CD4-positive, alpha-beta T cell treated with Interleukin-12 subunit alpha and Interleukin-12 subunit beta, for 1 hour (primary cell): ENCODE measurements around the gene MLLT6.
A peak's percentile ranks its signal among the peaks of the same experiment; 100 is the strongest.

Experiments used
- DNase-seq: peaks from one replicate; pipeline ENCODE4 v3.0.0-alpha.2; 2020

The MLLT6 gene

DNA sequence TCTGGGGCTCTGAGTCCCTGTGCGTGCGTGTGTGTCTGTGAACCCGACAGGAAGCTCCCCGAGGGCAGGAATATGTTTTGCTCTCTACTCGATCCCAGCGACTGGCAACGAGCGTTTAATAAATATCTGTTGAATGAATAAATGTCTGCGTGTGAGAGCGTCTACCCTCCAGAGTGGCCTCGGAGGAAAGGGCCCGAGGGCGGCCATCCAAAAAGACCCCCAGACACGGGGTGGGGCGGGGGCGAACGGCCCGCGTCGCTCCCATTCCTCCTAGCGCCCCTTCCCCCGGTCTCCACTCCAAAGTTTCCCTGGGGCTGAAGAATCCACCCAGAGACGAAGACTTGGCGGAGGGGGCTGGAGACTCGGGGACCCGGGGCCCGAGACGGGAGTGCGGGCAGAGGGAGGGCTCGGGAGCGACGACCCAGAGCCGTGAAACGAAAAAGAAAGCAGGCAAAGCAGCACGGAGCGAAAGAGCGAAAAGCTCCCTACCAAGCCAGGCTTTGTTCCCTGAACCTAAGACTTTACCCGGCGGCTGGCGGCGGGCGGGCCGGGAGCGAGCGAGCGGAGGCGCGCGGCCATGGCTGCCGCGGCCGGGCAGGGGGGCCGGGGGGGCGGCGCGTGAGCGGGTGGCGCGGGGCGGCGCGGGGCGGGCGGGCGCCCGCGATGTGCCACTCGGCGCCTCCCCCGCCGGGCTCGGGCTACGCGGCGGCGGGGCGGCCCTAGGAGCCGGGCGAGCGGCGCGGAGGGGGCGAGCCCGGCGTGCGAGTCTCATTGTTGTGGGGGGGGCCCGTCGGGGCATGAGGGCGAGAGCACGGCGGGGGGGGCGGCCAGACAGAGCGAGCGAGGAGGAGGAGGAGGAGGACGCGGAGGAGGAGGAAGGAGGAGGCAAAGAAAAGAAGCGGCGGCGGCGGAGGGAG, at the start of gene MLLT6:
Gene MLLT6 (plus strand): TSS at position 668 of the 917 bp plus-strand sequence. CDS start 360 bp downstream, outside the sequence.
- peak; percentile 86 for DNase-seq

GRCh38 chr17:38656959-38657823, 47.9 kb upstream of the MLLT6 start:
- DNase-seq = no peak

GRCh38 chr17:38657824-38658740, 47.0 kb upstream of the MLLT6 start:
- no peak for DNase-seq

DNA sequence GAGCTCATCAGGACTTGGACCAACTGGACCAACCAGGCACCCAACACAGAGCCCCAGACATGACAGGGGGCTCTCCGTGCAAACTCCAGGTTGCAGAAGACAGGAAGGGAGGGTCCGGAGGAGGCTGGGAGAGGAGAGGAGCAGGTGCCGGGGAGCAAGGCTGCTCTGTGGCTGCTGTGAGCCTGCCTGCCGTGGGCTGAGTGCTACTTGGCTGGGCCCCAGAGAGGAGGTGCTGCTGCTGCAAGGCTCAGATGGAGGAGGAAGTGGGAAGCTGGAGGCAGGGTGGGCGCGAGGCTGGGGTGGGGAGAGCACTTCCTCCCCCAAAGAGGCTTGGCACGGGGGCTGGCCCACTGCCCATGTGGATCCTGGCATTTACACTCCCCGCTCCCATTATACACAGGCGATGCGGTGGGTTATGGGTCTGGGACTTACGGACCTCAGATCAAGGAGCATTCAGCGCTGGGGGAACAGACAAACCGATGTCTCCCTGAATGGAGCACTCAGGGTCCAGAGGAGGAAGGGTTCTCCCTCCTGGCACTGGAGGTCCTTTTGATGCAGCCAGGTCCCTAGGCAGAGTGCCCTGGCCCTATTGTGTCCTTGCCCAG, 46.2 kb upstream of the MLLT6 start:
- no peak for DNase-seq

DNA sequence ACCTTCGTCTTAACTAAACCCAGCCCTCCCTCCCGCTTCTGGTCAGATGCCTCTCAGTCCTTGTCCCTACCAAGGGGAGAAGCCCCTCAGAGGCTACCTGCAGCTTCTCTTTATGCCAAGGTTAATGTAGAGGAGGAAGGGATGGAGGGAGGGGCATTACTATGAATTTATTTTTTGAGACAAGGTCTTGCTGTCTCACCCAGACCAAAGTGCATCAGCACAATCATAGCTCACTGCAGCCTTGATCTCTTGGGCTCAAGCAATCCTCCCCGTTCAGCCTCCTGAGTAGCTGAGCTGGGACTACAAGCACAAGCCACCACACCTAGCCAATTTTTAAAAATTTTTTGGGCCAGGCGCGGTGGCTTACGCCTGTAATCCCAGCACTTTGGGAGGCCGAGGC, 45.7 kb upstream of the MLLT6 start:
- DNase-seq = no peak

DNA sequence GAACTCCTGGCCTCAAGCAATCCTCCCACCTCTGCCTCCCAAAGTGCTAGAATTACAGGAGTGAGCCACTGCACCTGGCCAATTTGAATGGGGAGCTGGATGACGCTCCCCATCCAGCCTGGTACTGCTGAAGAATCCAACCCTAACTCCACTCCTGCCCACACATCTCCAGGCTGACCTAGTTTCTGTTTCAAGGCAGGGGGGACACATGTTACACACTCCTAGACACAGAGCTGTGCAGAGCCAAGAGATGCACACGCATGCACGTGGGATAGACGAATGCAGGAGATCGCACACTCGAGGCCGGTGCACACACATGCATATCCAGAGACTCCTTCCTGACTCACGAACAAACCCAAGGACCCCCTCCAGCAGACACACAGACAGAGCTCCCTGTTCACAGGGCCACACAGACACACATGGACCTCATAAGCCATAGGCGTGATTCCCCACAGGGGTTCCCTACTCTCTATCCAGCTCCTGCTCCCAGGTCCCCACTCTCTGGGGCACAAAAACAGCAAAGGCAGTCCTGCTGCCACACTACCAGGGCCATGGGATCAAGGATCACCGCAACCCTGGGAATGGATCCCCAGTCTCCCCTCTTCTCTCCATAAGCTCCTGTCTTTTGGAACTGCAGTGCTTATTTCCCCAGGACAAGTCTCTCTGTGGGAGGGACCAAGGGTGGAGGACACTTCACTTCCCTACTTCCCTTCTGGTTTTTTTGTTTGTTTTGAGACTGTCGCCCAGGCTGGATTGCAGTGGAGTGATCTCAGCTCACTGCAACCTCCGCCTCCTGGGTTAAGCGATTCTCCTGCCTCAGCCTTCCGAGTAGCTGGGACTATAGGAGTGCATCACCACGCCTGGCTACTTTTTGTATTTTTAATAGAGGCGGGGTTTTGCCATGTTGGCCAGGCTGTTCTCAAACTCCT, 44.7 kb upstream of the MLLT6 start:
- DNase-seq = no peak

DNA sequence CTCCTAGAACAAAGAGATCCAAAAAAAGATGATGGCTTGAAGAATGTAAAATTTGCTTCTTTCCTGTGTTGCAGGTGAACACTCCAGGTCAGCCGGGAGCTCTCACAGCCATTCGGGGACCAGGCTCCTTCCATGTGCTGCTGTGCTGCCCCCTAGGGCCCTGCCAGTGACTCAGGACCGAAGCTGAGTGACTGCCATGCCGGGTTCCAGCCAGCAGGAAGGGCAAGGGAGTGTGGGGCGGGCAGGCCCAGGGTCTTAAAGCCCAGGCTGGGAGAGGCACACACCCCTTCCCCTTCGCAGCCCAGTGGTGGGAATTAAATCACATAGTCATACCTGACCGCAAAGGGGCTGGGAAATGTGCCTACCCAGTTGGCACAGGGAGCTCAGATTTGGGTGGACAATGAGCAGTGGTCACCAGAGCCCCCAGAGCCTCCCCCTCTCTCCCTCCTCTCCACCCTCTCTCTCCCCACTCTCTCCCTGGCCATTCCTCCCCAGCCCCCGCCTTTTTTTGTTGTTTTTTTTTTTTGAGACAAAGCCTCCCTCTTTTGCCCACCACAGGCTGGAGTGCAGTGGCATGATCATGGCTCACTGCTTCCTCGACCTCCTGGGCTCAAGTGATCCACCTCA, 41.8 kb upstream of the MLLT6 start:
- peak; percentile 34 for DNase-seq

DNA sequence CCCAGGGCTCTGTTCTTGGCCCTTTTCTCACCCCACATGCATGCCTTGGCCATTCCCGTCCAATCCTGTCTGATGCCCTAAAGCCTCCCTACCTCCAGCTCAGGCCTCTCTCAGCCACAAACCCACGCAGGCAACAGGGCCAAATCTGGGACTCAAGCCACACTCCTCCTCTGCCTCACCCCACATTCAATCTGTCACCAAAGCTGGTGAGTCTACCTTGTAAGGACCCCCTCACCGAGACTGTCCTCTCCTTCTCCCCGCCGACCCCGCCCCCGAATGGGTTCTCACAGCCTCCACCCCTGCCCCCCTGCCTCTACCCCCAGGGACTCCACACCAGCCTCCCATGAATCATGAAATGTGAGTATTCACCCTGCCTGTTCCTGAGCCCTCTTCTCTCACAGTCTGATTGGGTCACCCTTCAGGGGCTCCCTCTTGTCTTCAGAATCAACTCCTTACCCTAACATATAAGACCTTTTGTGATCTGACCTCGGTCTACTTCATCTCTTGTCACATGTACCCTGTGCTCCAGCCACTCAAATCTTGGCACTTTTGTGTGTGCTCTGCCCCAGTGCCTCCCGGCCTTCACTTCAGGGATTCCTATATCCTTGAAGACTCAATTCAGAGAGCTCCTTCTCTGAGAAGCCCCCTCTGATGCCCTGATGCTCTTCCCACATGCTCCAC, 41.0 kb upstream of the MLLT6 start:
- DNase-seq = no peak

GRCh38 chr17:38667099-38667786, 37.8 kb upstream of the MLLT6 start:
- peak; percentile 63 for DNase-seq

DNA sequence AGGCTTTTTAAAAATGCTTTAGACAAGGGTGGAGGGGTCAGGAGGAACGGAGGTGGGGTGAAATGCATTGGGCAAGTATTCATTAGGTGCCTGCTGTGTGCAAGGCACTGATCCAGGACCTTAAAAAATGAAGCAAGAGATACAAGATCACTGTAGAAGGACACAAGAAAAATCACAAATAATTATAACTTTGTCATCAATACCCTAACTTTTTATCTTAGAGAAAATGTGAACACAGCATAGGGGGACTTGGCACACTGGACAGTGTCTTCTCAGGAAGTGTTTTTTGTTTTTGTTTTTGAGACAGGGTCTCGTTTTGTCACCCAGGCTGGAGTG, 37.3 kb upstream of the MLLT6 start:
- DNase-seq = no peak

DNA sequence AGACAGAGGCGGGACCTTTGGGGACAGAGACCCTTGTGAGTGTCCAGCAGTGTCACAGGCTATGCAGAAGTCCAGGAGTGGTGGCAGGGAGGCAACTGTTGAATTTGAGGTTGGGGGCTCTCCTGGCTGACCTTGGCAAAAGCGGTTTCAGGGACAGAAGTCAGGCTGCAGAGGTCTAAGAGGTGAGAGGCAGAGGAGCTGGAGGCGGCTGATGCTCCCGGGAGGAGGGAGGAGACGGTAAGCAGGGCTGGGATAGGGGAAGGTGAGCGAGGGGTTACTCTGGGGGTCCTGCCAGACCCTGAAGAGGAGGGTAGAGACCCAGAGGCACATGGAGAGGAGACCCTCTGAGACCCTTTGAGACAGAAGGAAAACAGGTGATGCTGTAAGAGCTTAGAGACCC, 35.6 kb upstream of the MLLT6 start:
- no peak for DNase-seq

- no peak for DNase-seq
Measured at GRCh38 chr17:38671939-38672720, 32.9 kb upstream of the MLLT6 start.

DNA sequence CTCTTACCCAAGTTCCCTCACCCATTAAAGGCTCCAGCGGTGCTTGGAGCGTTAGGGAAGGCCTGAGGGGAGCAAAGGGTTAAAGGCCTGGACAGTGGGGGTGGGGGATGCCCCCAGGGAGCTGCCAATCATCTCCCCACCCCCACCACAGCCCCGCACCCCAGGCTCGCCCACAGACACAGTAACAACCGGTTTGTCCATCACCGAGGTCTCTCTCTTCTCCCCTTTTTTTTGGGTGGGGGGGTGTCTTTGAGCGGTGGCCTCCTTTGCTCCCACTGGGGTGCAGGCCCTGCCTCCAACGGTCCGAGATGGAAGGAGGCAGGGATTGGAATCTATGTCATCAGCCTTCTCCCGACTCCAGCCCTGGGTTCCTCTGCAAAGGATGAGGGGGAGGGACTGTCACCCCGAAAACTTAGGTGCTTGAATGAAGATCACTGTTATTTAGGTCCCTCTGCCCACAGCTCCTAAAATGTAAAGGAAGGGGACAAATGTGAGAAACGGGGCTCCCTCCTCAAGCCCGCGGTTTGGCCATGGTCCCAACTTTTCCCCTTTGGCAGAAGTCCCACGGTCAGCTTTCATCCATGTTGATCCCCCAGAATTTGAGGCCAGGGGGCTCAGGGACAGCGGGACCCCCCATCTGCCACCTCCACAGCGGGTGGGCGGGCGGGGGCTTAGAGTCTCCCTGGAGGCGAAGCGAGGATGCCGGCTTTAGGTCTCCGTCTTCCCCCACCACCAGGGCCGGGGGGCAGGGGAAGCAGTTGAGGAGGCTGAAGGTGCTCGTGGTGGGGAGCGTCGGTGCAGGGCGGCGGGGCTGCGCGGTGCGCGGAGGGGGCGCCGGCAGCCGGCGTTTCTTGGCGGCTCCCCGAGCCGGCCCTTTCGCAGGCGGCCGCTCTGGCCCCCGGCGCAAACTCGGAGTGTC, 32.0 kb upstream of the MLLT6 start:
- DNase-seq = no peak

GRCh38 chr17:38673707-38674013, 31.4 kb upstream of the MLLT6 start:
- DNase-seq = no peak

DNA sequence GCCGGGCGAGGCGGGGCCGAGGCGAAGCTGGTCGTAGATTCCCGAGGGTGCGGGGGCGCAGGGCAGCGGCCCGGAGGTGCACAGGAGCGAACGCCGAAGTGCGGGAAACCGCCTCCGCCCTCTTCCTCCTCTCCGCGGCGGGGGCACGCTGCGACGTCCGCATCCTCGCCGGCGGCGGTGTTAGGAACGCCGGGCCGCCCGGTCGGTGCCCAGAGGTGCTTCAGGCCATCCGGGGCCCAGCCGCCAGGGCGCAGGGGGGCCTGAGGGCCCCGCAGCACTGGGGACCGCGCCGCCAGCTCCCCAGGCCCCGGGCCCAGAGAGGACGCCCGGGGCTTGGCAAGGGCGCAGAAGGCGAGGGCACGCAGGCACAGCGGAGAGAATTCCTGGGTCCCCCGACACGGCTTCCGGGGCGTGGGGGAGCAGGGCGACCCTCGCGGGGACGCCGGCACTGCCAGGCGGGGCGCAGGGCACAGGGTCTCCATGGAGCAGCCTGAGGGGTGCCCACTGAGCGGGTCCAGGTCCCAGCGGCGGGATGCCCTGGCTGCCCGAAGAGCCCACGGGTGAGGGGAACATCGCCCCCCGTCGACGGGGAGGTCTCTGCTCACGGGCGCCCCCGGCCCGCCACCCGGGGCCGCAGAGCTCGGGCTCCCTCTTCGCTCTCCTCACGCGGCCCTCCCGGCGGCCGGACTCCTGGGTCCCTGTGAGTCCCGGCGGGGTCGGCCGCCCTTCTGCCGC, 30.9 kb upstream of the MLLT6 start:
- DNase-seq = peak; percentile 20

- peak; percentile 90 for DNase-seq
Measured at GRCh38 chr17:38674749-38675615, 30.1 kb upstream of the MLLT6 start, which contains the start of gene EPOP. Gene EPOP (minus strand): TSS chr17:38674957. CDS start chr17:38674495, 462 bp downstream.
